ENCODE results near the gene TBL1Y. TPM values are rescaled to one million over a fixed set of nuclear protein-coding genes. Genes with fewer than 3 reads are reported as not detected.

Gene TBL1Y
- total and polyA plus RNA-seq, 2 of the 13 experiments (the other 11 are each of a cell fraction or from before 2014, with no cell fraction given): 0.37 to 1.4 TPM

- Histone ChIP-seq H3K4me2 (ENCODE audit: low read depth, low read length) (no peak overlapping the region), H3K9me3 (ENCODE audit: low read length) (no peaks in the 10 kb centered on the region), H4K20me1 (ENCODE audit: insufficient read depth, low read length) (no peaks in the 10 kb centered on the region), H3K9ac (ENCODE audit: insufficient read depth, low read depth, low read length) (no peak overlapping the region), H3K27ac (ENCODE audit: extremely low read length, insufficient read depth, low read length) (no peak overlapping the region), H3K4me1 (ENCODE audit: insufficient read depth, low read length) (peaks cover 11% of the 10 kb centered on the region), H3K79me2 (ENCODE audit: insufficient read depth, low read length) (no peaks in the 10 kb centered on the region), H3K4me3 (replicated peaks in 1 of 3; ENCODE audit: insufficient read depth in 1 of 3, low read depth in 2 of 3, low read length in 3 of 3) (no peak overlapping the region), H3K36me3 (replicated peaks in 1 of 2; ENCODE audit: control insufficient read depth in 1 of 2, insufficient read depth in 2 of 2, low read length in 2 of 2) (no peaks in the 10 kb centered on the region), H3K27me3 (ENCODE audit: control insufficient read depth in 1 of 2, insufficient read depth in 2 of 2, low read length in 2 of 2) (no peaks in the 10 kb centered on the region), H2AFZ (ENCODE audit: low read length) (no peak overlapping the region)
- DNase-seq (ENCODE audit: low spot score): no peak
- ChIA-PET POLR2A (no interaction called here), CTCF (ENCODE audit: low intra/inter-chr PET ratio, low total read pairs) (no interaction called here)
- BruUV-seq (replicated peaks): no TSS peak
- no peak for ATAC-seq
- in situ Hi-C loops (cut with HindIII; ENCODE audit: extremely low pct_ligation_motif_present, low pct_unique_long_range_greater_than_20kb) (no loop called here), intact Hi-C loops (cut with micrococcal nuclease; ENCODE audit: unreplicated experiment) (no loop called here)
- FAIRE-seq: no peak
- TF ChIP-seq ZNF337 (CRISPR knock-in tag; IDR thresholded peaks at IDR 0.05; ENCODE audit: borderline replicate concordance, low read depth): no peak
- TF ChIP-seq GPN1 (CRISPR knock-in tag; IDR thresholded peaks at IDR 0.05; ENCODE audit: borderline replicate concordance): no peak
- no peak for TF ChIP-seq ZNF530 (CRISPR knock-in tag; IDR thresholded peaks at IDR 0.05; ENCODE audit: low read depth)
- TF ChIP-seq HNRNPLL (IDR thresholded peaks at IDR 0.05; ENCODE audit: low read depth, low read length, poor library complexity, severe bottlenecking): no peak
- TF ChIP-seq ZNF230 (CRISPR knock-in tag; IDR thresholded peaks at IDR 0.05): no peak
- no peak for TF ChIP-seq NR2F2 (IDR thresholded peaks at IDR 0.05; ENCODE audit: borderline replicate concordance, low read depth)
- TF ChIP-seq ZNF383 (CRISPR knock-in tag; IDR thresholded peaks at IDR 0.05; ENCODE audit: borderline replicate concordance): no peak
- no peak for TF ChIP-seq HNF4A (CRISPR knock-in tag; IDR thresholded peaks at IDR 0.05)
- TF ChIP-seq ZMAT5 (CRISPR knock-in tag; IDR thresholded peaks at IDR 0.05; ENCODE audit: borderline replicate concordance, low read depth): no peak
- TF ChIP-seq ELF3 (CRISPR knock-in tag; IDR thresholded peaks at IDR 0.05): no peak
- no peak for TF ChIP-seq ZNF800 (CRISPR knock-in tag; IDR thresholded peaks at IDR 0.05)
- TF ChIP-seq, protein P1, sequence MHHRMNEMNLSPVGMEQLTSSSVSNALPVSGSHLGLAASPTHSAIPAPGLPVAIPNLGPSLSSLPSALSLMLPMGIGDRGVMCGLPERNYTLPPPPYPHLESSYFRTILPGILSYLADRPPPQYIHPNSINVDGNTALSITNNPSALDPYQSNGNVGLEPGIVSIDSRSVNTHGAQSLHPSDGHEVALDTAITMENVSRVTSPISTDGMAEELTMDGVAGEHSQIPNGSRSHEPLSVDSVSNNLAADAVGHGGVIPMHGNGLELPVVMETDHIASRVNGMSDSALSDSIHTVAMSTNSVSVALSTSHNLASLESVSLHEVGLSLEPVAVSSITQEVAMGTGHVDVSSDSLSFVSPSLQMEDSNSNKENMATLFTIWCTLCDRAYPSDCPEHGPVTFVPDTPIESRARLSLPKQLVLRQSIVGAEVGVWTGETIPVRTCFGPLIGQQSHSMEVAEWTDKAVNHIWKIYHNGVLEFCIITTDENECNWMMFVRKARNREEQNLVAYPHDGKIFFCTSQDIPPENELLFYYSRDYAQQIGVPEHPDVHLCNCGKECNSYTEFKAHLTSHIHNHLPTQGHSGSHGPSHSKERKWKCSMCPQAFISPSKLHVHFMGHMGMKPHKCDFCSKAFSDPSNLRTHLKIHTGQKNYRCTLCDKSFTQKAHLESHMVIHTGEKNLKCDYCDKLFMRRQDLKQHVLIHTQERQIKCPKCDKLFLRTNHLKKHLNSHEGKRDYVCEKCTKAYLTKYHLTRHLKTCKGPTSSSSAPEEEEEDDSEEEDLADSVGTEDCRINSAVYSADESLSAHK (CRISPR knock-in tag; IDR thresholded peaks at IDR 0.05; ENCODE audit: borderline replicate concordance): no peak
- no peak for TF ChIP-seq ZBTB38 (CRISPR knock-in tag; IDR thresholded peaks at IDR 0.05)
- no peak for TF ChIP-seq ZNF878 (CRISPR knock-in tag; IDR thresholded peaks at IDR 0.05)
These were observed 168.2 kb downstream of the TBL1Y start for GRCh38 chrY:7078725-7079124.

All from HepG2 (cell line).